HG03025 (cell line): ENCODE data around the gene R3HDM1.

ENCODE experiments used
- ATAC-seq: cut with Tn5 transposase; IDR thresholded peaks from one replicate; pipeline ENCODE4 v1.9.1; 2021; ENCODE audit warnings: mild to moderate bottlenecking, moderate library complexity; ENCODE audit not compliant: unreplicated experiment, low FRiP score

The R3HDM1 gene

DNA sequence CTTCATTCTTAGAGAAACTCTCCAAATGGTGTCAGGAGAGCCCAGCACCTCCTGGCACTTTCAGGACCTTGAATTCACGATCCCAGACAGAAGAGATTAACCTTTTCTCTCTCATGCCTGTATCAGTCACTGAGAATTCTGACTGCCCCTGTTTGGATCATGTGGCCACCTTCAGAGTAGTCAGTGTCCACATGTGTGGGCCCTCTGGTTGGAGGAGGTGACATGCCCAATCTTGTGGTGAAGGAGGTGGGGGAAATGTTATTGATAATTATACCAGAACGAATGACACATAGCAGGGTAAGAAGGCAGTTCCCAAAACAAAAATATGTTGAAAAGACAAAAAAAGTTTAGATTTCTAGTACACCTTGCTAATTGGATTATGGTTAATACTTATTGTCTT, 242.0 kb downstream of the R3HDM1 start:
- ATAC-seq, result no peak

DNA sequence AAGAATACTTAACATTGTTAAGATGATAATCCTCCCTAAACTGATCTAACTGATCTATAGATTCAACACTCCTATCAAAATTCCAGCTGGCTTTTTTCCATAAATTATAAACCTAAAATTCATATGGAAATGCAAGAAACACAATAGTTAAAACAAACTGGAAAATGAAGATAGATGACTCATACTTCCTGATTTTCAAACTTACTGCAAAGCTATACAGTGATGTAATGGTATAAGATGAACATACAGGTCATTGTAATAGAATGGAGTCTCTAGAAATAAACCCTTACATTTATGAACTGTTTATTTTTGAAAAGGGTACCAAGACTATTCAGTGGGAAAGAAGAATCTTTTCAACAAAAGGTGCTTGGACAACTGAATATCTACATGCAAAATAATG, 242.6 kb downstream of the R3HDM1 start:
- no peak for ATAC-seq
